Liver (tissue), 3 donors: ENCODE data around the gene C2orf49.

Experiments used
- EGR1 ChIP-seq, 2 donors: IDR thresholded peaks; 2 replicates each; pipeline ENCODE4 v1.6.1; 2016 to 2018; ENCODE audit warnings: antibody characterized with exemption in 2 of 2, low read depth in 2 of 2
- FOXA1 ChIP-seq: IDR thresholded peaks from 2 replicates; pipeline ENCODE4 v1.6.1; 2016; ENCODE audit warnings: antibody characterized with exemption
- HNF4A ChIP-seq, 2 donors: conservative IDR thresholded peaks; 2 replicates each; pipeline ENCODE4 v1.6.1; 2016; ENCODE audit warnings: antibody characterized with exemption in 2 of 2, mild to moderate bottlenecking in 2 of 2
- JUND ChIP-seq, 2 donors: IDR thresholded peaks; 2 replicates each; pipeline ENCODE4 v1.6.1; 2016; ENCODE audit warnings: antibody characterized with exemption in 2 of 2
- RAD21 ChIP-seq, 2 donors: IDR thresholded peaks; 2 replicates each; pipeline ENCODE4 v1.6.1; 2016; ENCODE audit warnings: antibody characterized with exemption in 2 of 2, mild to moderate bottlenecking in 2 of 2
- TAF1 ChIP-seq: conservative IDR thresholded peaks from 2 replicates; pipeline ENCODE4 v1.6.1; 2016; ENCODE audit warnings: antibody characterized with exemption, mild to moderate bottlenecking
- YY1 ChIP-seq: IDR thresholded peaks from 2 replicates; pipeline ENCODE4 v1.6.1; 2016; ENCODE audit warnings: antibody characterized with exemption, mild to moderate bottlenecking
- ZBTB33 ChIP-seq: IDR thresholded peaks from 2 replicates; pipeline ENCODE4 v1.6.1; 2016; ENCODE audit warnings: antibody characterized with exemption
- TF ChIP-seq, protein P1 (sequence below): fragments of 150-350 bp; IDR thresholded peaks from 2 replicates; pipeline ENCODE4 v1.5.1; 2017; ENCODE audit warnings: improper control_type of control experiment, low read depth, low read length; ENCODE audit not compliant: missing input control
- TF ChIP-seq, protein P2 (sequence below): IDR thresholded peaks from 2 replicates; pipeline ENCODE4 v1.6.1; 2016; ENCODE audit warnings: antibody characterized with exemption, mild to moderate bottlenecking
- TF ChIP-seq, protein P3 (sequence below): IDR thresholded peaks from 2 replicates; pipeline ENCODE4 v1.6.1; 2016; ENCODE audit warnings: antibody characterized with exemption
- donor health status: healthy.
- donor health status: healthy.

- TF ChIP-seq, protein P1, sequence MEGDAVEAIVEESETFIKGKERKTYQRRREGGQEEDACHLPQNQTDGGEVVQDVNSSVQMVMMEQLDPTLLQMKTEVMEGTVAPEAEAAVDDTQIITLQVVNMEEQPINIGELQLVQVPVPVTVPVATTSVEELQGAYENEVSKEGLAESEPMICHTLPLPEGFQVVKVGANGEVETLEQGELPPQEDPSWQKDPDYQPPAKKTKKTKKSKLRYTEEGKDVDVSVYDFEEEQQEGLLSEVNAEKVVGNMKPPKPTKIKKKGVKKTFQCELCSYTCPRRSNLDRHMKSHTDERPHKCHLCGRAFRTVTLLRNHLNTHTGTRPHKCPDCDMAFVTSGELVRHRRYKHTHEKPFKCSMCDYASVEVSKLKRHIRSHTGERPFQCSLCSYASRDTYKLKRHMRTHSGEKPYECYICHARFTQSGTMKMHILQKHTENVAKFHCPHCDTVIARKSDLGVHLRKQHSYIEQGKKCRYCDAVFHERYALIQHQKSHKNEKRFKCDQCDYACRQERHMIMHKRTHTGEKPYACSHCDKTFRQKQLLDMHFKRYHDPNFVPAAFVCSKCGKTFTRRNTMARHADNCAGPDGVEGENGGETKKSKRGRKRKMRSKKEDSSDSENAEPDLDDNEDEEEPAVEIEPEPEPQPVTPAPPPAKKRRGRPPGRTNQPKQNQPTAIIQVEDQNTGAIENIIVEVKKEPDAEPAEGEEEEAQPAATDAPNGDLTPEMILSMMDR = no peak
- TF ChIP-seq RAD21 (IDR thresholded peaks at IDR 0.05) (no peak), EGR1 (IDR thresholded peaks at IDR 0.05; ENCODE audit: low read depth in 2 of 2) (no peak), TAF1 (no peak), FOXA1 (no peak), ZBTB33 (no peak), HNF4A (conservative IDR thresholded peaks at IDR 0.05) (no peak), YY1 (no peak), JUND (IDR thresholded peaks at IDR 0.05) (no peak)
- TF ChIP-seq, protein P2, sequence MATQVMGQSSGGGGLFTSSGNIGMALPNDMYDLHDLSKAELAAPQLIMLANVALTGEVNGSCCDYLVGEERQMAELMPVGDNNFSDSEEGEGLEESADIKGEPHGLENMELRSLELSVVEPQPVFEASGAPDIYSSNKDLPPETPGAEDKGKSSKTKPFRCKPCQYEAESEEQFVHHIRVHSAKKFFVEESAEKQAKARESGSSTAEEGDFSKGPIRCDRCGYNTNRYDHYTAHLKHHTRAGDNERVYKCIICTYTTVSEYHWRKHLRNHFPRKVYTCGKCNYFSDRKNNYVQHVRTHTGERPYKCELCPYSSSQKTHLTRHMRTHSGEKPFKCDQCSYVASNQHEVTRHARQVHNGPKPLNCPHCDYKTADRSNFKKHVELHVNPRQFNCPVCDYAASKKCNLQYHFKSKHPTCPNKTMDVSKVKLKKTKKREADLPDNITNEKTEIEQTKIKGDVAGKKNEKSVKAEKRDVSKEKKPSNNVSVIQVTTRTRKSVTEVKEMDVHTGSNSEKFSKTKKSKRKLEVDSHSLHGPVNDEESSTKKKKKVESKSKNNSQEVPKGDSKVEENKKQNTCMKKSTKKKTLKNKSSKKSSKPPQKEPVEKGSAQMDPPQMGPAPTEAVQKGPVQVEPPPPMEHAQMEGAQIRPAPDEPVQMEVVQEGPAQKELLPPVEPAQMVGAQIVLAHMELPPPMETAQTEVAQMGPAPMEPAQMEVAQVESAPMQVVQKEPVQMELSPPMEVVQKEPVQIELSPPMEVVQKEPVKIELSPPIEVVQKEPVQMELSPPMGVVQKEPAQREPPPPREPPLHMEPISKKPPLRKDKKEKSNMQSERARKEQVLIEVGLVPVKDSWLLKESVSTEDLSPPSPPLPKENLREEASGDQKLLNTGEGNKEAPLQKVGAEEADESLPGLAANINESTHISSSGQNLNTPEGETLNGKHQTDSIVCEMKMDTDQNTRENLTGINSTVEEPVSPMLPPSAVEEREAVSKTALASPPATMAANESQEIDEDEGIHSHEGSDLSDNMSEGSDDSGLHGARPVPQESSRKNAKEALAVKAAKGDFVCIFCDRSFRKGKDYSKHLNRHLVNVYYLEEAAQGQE = no peak
- TF ChIP-seq, protein P3, sequence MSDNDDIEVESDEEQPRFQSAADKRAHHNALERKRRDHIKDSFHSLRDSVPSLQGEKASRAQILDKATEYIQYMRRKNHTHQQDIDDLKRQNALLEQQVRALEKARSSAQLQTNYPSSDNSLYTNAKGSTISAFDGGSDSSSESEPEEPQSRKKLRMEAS = no peak
Measured at GRCh38 chr2:105376010-105376409, 38.7 kb downstream of the C2orf49 start.
